ENCODE data around the gene FBXL2.

GRCh38 chr3:33273628-33274027 lies 3.6 kb upstream of the FBXL2 start:
- no peak for TF ChIP-seq ATF3 (IDR thresholded peaks at IDR 0.05; ENCODE audit: insufficient read depth, low read depth, low read length)
- no peak for TF ChIP-seq CTCF (IDR thresholded peaks at IDR 0.05; ENCODE audit: control extremely low read depth in 1 of 3, insufficient read depth in 1 of 3, low read depth in 1 of 3, low read length in 3 of 3)
- TF ChIP-seq POLR2A (IDR thresholded peaks at IDR 0.05; ENCODE audit: control extremely low read depth in 1 of 2, low read depth in 2 of 2, low read length in 2 of 2): no peak
- TF ChIP-seq TAF1 (IDR thresholded peaks at IDR 0.05; ENCODE audit: low read depth, low read length): no peak
- TF ChIP-seq EZH2 (IDR thresholded peaks at IDR 0.05; ENCODE audit: low read depth, low read length, severe bottlenecking): no peak
- TF ChIP-seq BRCA1 (IDR thresholded peaks at IDR 0.05; ENCODE audit: low read depth, low read length): no peak
- TF ChIP-seq SRF (IDR thresholded peaks at IDR 0.05; ENCODE audit: low read depth, low read length): no peak
- TF ChIP-seq TAF7 (optimal IDR thresholded peaks at IDR 0.05; ENCODE audit: borderline replicate concordance, low read depth, low read length): no peak
- TF ChIP-seq POLR2AphosphoS5 (IDR thresholded peaks at IDR 0.05; ENCODE audit: low read depth, low read length): no peak
- no peak for TF ChIP-seq USF2 (IDR thresholded peaks at IDR 0.05; ENCODE audit: low read length)
- no peak for TF ChIP-seq RAD21 (IDR thresholded peaks at IDR 0.05 in 1 of 2, conservative IDR thresholded peaks at IDR 0.05 in 1 of 2; ENCODE audit: low read depth in 2 of 2, low read length in 2 of 2)

Data from H1 (cell line).